Upper lobe of left lung (tissue), 4 donors: ENCODE data around the gene MILR1.

Experiments
- EP300 ChIP-seq, 4 donors: sonication (generic); formaldehyde crosslinking; IDR thresholded peaks; one replicate each; pipeline ENCODE4 v1.5.1; 2017; ENCODE audit warnings: antibody characterized with exemption in 4 of 4, control low read depth in 2 of 4
- POLR2AphosphoS5 ChIP-seq, 2 donors: sonication (generic); formaldehyde crosslinking; IDR thresholded peaks; one replicate each; pipeline ENCODE4 v1.5.1; 2017; ENCODE audit warnings: antibody characterized with exemption in 2 of 2
- TF ChIP-seq, protein P1 (sequence below), 6 experiments: fragments of 450-650 bp in 4 of 6; fragments of 200-600 bp in 2 of 6; sonication (generic) in 2 of 6; IDR thresholded peaks; one replicate each; pipeline ENCODE4 v1.5.1; 2016 to 2019; ENCODE audit warnings: antibody characterized with exemption in 6 of 6

GRCh38 chr17:64499805-64500486, 51.0 kb downstream of the MILR1 start:
- TF ChIP-seq, protein P1, sequence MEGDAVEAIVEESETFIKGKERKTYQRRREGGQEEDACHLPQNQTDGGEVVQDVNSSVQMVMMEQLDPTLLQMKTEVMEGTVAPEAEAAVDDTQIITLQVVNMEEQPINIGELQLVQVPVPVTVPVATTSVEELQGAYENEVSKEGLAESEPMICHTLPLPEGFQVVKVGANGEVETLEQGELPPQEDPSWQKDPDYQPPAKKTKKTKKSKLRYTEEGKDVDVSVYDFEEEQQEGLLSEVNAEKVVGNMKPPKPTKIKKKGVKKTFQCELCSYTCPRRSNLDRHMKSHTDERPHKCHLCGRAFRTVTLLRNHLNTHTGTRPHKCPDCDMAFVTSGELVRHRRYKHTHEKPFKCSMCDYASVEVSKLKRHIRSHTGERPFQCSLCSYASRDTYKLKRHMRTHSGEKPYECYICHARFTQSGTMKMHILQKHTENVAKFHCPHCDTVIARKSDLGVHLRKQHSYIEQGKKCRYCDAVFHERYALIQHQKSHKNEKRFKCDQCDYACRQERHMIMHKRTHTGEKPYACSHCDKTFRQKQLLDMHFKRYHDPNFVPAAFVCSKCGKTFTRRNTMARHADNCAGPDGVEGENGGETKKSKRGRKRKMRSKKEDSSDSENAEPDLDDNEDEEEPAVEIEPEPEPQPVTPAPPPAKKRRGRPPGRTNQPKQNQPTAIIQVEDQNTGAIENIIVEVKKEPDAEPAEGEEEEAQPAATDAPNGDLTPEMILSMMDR (IDR thresholded peaks at IDR 0.05), result no peak
- TF ChIP-seq POLR2AphosphoS5 (IDR thresholded peaks at IDR 0.05), result no peak
- TF ChIP-seq EP300 (IDR thresholded peaks at IDR 0.05), result no peak
